ENCODE measurements around the gene ALG9. TPM values are rescaled to one million over a fixed set of nuclear protein-coding genes. Genes with fewer than 3 reads are reported as not detected.
"Not testable (repeated sequence)": the region's sequence is repeated elsewhere in the genome, so short reads cannot be mapped to it uniquely, and the experiment has no call there.

ALG9 gene
- total RNA-seq, 2 experiments from 2014 or later = 32.0 to 36.6 TPM

- DNase-seq = no peak
- ChIA-PET CTCF (interaction anchor here (1.0 kb wide), 1 partner anchor 21 kb away, joined by 3 read pairs; no protein-coding TSS in a partner anchor), POLR2A (no interaction called here)
- H3K27ac Mint-ChIP-seq = no peak overlapping the region
- no peak for TF ChIP-seq CTCF (IDR thresholded peaks at IDR 0.05)
- intact Hi-C loops (cut with micrococcal nuclease) = no loop called here
- H3K4me3 Mint-ChIP-seq = no peak overlapping the region
- H3K27me3 Mint-ChIP-seq = peaks cover 15% of the 10 kb centered on the region
- H3K9me3 Mint-ChIP-seq = peaks cover 2% of the 10 kb centered on the region
- H3K4me1 Mint-ChIP-seq (ENCODE audit: low read depth) = no peaks in the 10 kb centered on the region
- H3K36me3 Mint-ChIP-seq (ENCODE audit: low read depth) = peaks cover 2% of the 10 kb centered on the region
- ATAC-seq = no peak
Observed at GRCh38 chr11:111906680-111907079, 35.3 kb upstream of the ALG9 start.

- CTCF ChIA-PET = no interaction called here
Observed at GRCh38 chr11:111905411-111905810, 34.0 kb upstream of the ALG9 start.

GRCh38 chr11:111886844-111887243, 15.5 kb upstream of the ALG9 start:
- no peak for TF ChIP-seq CTCF (IDR thresholded peaks at IDR 0.05)
- no peak for DNase-seq
- Mint-ChIP-seq H3K4me1 (ENCODE audit: low read depth) (no peaks in the 10 kb centered on the region), H3K27me3 (no peaks in the 10 kb centered on the region), H3K27ac (no peak overlapping the region), H3K36me3 (ENCODE audit: low read depth) (peaks cover 4% of the 10 kb centered on the region), H3K4me3 (no peak overlapping the region), H3K9me3 (no peaks in the 10 kb centered on the region)
- no peak for ATAC-seq
- ChIA-PET CTCF (interaction anchor here (1.3 kb wide), 1 partner anchor 45 kb away, joined by 3 read pairs; no protein-coding TSS in a partner anchor), POLR2A (interaction anchor here (0.8 kb wide), 1 partner anchor 23 kb away, joined by 3 read pairs; no protein-coding TSS in a partner anchor)
- intact Hi-C loops (cut with micrococcal nuclease) = no loop called here

More at GRCh38 chr11:111905411-111905810, 34.0 kb upstream of the ALG9 start:
- intact Hi-C loops (cut with micrococcal nuclease) = no loop called here
- H3K36me3 Mint-ChIP-seq (ENCODE audit: low read depth) = peaks cover 2% of the 10 kb centered on the region
- H3K27ac Mint-ChIP-seq = no peak overlapping the region
- no peaks in the 10 kb centered on the region for H3K4me1 Mint-ChIP-seq (ENCODE audit: low read depth)
- H3K27me3 Mint-ChIP-seq = peaks cover 6% of the 10 kb centered on the region
- ATAC-seq (no peak), DNase-seq (no peak)
- peaks cover 2% of the 10 kb centered on the region for H3K9me3 Mint-ChIP-seq
- no peak for TF ChIP-seq CTCF (IDR thresholded peaks at IDR 0.05)
- POLR2A ChIA-PET = no interaction called here
- H3K4me3 Mint-ChIP-seq = no peak overlapping the region

GRCh38 chr11:111886032-111886431, 14.7 kb upstream of the ALG9 start:
- no peak for DNase-seq
- Mint-ChIP-seq H3K27ac (no peak overlapping the region), H3K36me3 (ENCODE audit: low read depth) (peaks cover 4% of the 10 kb centered on the region), H3K27me3 (no peaks in the 10 kb centered on the region), H3K4me3 (no peak overlapping the region), H3K9me3 (no peaks in the 10 kb centered on the region), H3K4me1 (ENCODE audit: low read depth) (peaks cover 6% of the 10 kb centered on the region)
- intact Hi-C loops (cut with micrococcal nuclease) = no loop called here
- ChIA-PET CTCF (interaction anchor here (1.2 kb wide), 1 partner anchor 21 kb away, joined by 3 read pairs; no protein-coding TSS in a partner anchor), POLR2A (no interaction called here)
- no peak for TF ChIP-seq CTCF (IDR thresholded peaks at IDR 0.05)
- ATAC-seq = no peak

GRCh38 chr11:111885053-111885452, 13.7 kb upstream of the ALG9 start:
- H3K9me3 Mint-ChIP-seq; H3K36me3 Mint-ChIP-seq (ENCODE audit: low read depth); DNase-seq; POLR2A ChIA-PET; ATAC-seq; H3K27ac Mint-ChIP-seq; H3K27me3 Mint-ChIP-seq; intact Hi-C loops (cut with micrococcal nuclease); H3K4me3 Mint-ChIP-seq: not testable (repeated sequence)
- H3K4me1 Mint-ChIP-seq (ENCODE audit: low read depth) = peaks cover 13% of the 10 kb centered on the region
- CTCF ChIA-PET = interaction anchor here (1.2 kb wide), 1 partner anchor 22 kb away, joined by 3 read pairs; no protein-coding TSS in a partner anchor

Data from activated CD8-positive, alpha-beta T cell treated with anti-CD3 and anti-CD28 coated beads for 36 hours (primary cell).